Endodermal cell (in vitro differentiated cells): ENCODE measurements around the gene CNTROB. TPM values are rescaled to one million over a fixed set of nuclear protein-coding genes. Genes with fewer than 3 reads are reported as not detected.

Experiments
- DNase-seq: peaks from one replicate; pipeline ENCODE4 v3.0.0-alpha.2; 2017
- H3K27ac ChIP-seq: 2 replicates; pipeline ENCODE4 v1.5.1; 2013; ENCODE audit warnings: mild to moderate bottlenecking, low read depth, low read length, moderate library complexity
- H3K27me3 ChIP-seq: 2 replicates; pipeline ENCODE4 v1.6.1; 2013; ENCODE audit warnings: mild to moderate bottlenecking, low read length, moderate library complexity; ENCODE audit not compliant: insufficient read depth, control insufficient read depth, poor library complexity, severe bottlenecking
- H3K36me3 ChIP-seq: 2 replicates; pipeline ENCODE4 v1.7.0; 2013; ENCODE audit warnings: mild to moderate bottlenecking, low read length, moderate library complexity; ENCODE audit not compliant: control insufficient read depth, insufficient read depth
- H3K4me1 ChIP-seq: one replicate; pipeline ENCODE4 v1.7.0; 2013; ENCODE audit warnings: low read length; ENCODE audit not compliant: control insufficient read depth, insufficient read depth
- H3K4me3 ChIP-seq: 2 replicates; pipeline ENCODE4 v1.5.1; 2013; ENCODE audit warnings: mild to moderate bottlenecking, low read length, moderate library complexity
- H3K9ac ChIP-seq: 2 replicates; pipeline ENCODE4 v1.6.1; 2013; ENCODE audit warnings: mild to moderate bottlenecking, low read length, moderate library complexity; ENCODE audit not compliant: poor library complexity, severe bottlenecking; ENCODE audit errors: extremely low read depth
- H3K9me3 ChIP-seq: 2 replicates; pipeline ENCODE4 v1.6.1; 2013; ENCODE audit warnings: mild to moderate bottlenecking, low read length, moderate library complexity; ENCODE audit not compliant: control insufficient read depth
- H3K27ac Mint-ChIP-seq: 2 replicates; pipeline ENCODE4 v1.8.0; 2020; ENCODE audit warnings: mixed read lengths
- H3K27me3 Mint-ChIP-seq: 2 replicates; pipeline ENCODE4 v1.8.0; 2021; ENCODE audit warnings: mild to moderate bottlenecking, mixed read lengths; ENCODE audit not compliant: insufficient read depth
- H3K36me3 Mint-ChIP-seq: 2 replicates; pipeline ENCODE4 v1.8.0; 2020; ENCODE audit warnings: low read depth, mixed read lengths
- H3K4me1 Mint-ChIP-seq: 2 replicates; pipeline ENCODE4 v1.8.0; 2020; ENCODE audit warnings: mixed read lengths
- H3K4me3 Mint-ChIP-seq: 2 replicates; pipeline ENCODE4 v1.8.0; 2020; ENCODE audit warnings: mild to moderate bottlenecking, moderate library complexity, mixed read lengths
- H3K9me3 Mint-ChIP-seq: 2 replicates; pipeline ENCODE4 v1.8.0; 2020; ENCODE audit warnings: mild to moderate bottlenecking, mixed read lengths
- CTCF ChIP-seq: fragments of 200-600 bp; sonication (generic); conservative IDR thresholded peaks from 2 replicates; pipeline ENCODE4 v1.5.0; 2021; ENCODE audit warnings: antibody characterized with exemption, mild to moderate bottlenecking
- WGBS, 2 experiments: methylation state at CpG; one replicate each; pipeline versions ENCODE4 v1.1.5 to v1.1.7; 2013; ENCODE audit warnings: missing lambda C conversion rate in 2 of 2, mixed read lengths in 1 of 2; ENCODE audit not compliant: insufficient coverage in 1 of 2, insufficient read length in 1 of 2; 5-methylcytosine and 5-hydroxymethylcytosine counted together
- total RNA-seq, 2 donors: library from RNA; stranded (reverse); fragmentation: NEBNext Ultra II Directional in 1 of 2; extraction: Animal tissue kit (Norgen Biotek cat#: 25700) in 1 of 2; gene quantifications; 2 replicates in 1 of 2; 3 replicates in 1 of 2; pipeline ENCODE4 v1.2.1, GENCODE V29; 2021

The CNTROB gene
- total RNA-seq, 2 donors from 2014 or later: 47.5 to 57.4 TPM

GRCh38 chr17:7977039-7977438 lies 45.0 kb downstream of the CNTROB start:
- Mint-ChIP-seq H3K4me3 (no peak overlapping the region), H3K36me3 (peaks cover 11% of the 10 kb centered on the region), H3K9me3 (peaks cover 43% of the 10 kb centered on the region), H3K27ac (no peak overlapping the region), H3K27me3 (no peaks in the 10 kb centered on the region), H3K4me1 (peaks cover 13% of the 10 kb centered on the region)
- Histone ChIP-seq H3K9ac (no peak overlapping the region), H3K36me3 (no peaks in the 10 kb centered on the region), H3K27me3 (no peaks in the 10 kb centered on the region), H3K27ac (no peak overlapping the region), H3K9me3 (peaks cover 29% of the 10 kb centered on the region), H3K4me1 (no peaks in the 10 kb centered on the region), H3K4me3 (no peak overlapping the region)
- TF ChIP-seq CTCF: no peak
- 93 to 95% methylated on average over 3 to 4 of the region's 4 CpGs for WGBS, 2 experiments
- DNase-seq: peak; percentile 33

GRCh38 chr17:7977805-7978204 lies 45.8 kb downstream of the CNTROB start:
- Mint-ChIP-seq H3K27me3 (no peaks in the 10 kb centered on the region), H3K9me3 (peaks cover 43% of the 10 kb centered on the region), H3K27ac (no peak overlapping the region), H3K4me3 (no peak overlapping the region), H3K4me1 (peaks cover 18% of the 10 kb centered on the region), H3K36me3 (peaks cover 11% of the 10 kb centered on the region)
- Histone ChIP-seq H3K4me3 (no peak overlapping the region), H3K9ac (no peak overlapping the region), H3K4me1 (no peaks in the 10 kb centered on the region), H3K27me3 (no peaks in the 10 kb centered on the region), H3K27ac (no peak overlapping the region), H3K36me3 (no peaks in the 10 kb centered on the region), H3K9me3 (peaks cover 29% of the 10 kb centered on the region)
- WGBS, 2 experiments: 88 to 93% methylated on average over 1 to 5 of the region's 5 CpGs
- no peak for TF ChIP-seq CTCF
- no peak for DNase-seq

GRCh38 chr17:7982173-7982572 lies 50.2 kb downstream of the CNTROB start:
- DNase-seq: no peak
- peaks cover 4% of the 10 kb centered on the region for H3K27me3 Mint-ChIP-seq
- no peak overlapping the region for H3K27ac Mint-ChIP-seq
- no peaks in the 10 kb centered on the region for H3K36me3 ChIP-seq
- H3K9me3 Mint-ChIP-seq: peaks cover 7% of the 10 kb centered on the region
- H3K4me3 ChIP-seq: no peak overlapping the region
- no peak for TF ChIP-seq CTCF
- WGBS, 2 experiments: 93 to 95% methylated on average over 4 to 7 of the region's 7 CpGs
- no peaks in the 10 kb centered on the region for H3K36me3 Mint-ChIP-seq
- H3K4me1 Mint-ChIP-seq: peaks cover 19% of the 10 kb centered on the region
- H3K27me3 ChIP-seq: no peaks in the 10 kb centered on the region
- no peaks in the 10 kb centered on the region for H3K9me3 ChIP-seq
- H3K4me3 Mint-ChIP-seq: no peak overlapping the region
- no peak overlapping the region for H3K9ac ChIP-seq
- H3K4me1 ChIP-seq: no peaks in the 10 kb centered on the region
- no peak overlapping the region for H3K27ac ChIP-seq
